Muscle of back (tissue), 11 donors: ENCODE results near the gene BRD9. TPM values are rescaled to one million over a fixed set of nuclear protein-coding genes. Genes with fewer than 3 reads are reported as not detected.
A peak's percentile ranks its signal among the peaks of the same experiment; 100 is the strongest.
"Not testable (repeated sequence)": the region's sequence is repeated elsewhere in the genome, so short reads cannot be mapped to it uniquely, and the experiment has no call there.

Experiments
- DNase-seq, 3 donors: peaks; one replicate each; pipeline versions ENCODE4 v3.0.0 to v3.0.0-alpha.2; 2013
- polyA plus RNA-seq, 10 donors: library from polyadenylated mRNA; unstranded; fragments of 120-200 nt; gene quantifications; one replicate each; pipeline ENCODE4 v1.2.1, GENCODE V29; 2013; ENCODE audit not compliant: insufficient read length in 10 of 10

The BRD9 gene
- polyA plus RNA-seq, 10 donors: 22.5 to 34.4 (median 27.5) TPM

DNA sequence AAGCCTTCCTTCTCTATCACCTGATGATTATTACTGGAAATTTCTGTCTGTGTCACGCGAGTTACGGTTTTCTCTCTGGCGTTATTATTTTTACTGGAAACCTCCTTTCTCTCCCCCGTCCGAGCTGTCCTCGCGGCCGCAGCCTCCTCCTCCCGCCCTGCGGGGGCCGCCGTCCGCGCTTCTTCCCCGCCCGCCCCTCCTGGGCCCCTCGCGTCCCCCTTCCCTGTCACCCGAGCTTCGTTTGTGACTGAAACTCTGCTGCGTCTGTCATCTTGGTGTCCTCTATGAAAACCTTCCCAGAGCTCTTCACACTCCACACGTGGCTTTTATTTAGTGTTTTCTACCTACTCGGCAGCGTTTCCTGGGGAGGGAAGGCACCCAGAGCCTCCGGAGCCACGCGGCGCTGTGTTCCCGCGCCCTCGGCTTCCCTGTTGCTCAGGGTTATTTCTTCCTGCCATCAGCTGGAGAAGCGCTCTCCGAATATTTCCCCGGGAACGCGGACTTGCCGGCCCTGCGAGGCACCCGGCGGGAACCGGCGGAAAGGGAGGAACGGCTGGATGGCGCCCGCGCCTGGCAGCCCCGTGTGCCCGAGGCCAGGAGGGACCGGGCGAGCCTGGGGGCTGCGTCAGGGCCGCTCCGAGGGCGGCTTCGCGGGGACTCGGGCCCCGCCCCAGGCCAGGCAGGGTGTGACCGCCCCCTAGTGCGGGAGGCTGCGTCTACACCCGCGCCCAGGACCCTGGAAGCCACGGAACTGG is 34.0 kb upstream of the BRD9 start:
- DNase-seq: peak in 2 of 3 donors; percentile 41 to 73

DNA sequence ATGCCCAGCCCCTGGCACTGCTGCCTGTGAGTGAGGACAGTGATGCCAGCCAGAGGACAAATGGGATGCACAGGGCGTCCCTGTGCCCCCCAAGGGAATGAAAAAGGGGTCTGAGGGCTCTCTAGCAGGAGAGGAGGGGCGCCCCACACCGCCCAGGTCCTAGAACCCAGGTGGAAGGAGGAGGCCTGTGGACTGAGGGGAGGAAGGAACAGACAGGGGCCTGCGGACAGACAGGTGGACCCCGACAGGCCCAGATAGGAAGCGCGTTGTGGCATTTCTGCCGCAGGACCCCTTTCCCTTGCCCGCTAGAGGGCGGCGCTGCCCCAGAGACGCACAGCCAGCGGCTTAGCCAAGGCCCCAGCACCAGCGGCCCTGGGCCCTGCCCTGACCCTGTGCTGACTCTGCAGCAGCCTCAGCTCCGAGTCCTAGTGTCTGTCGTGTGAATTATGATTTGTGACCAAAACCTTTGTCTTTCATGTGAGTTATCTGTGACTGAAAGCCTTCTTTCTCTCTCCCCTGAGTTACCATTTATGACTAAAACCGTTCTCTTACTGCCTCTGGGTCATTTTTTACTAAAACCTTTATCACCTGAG is 30.8 kb upstream of the BRD9 start:
- peak; percentile 52 to 85 (median 79) for DNase-seq

DNA sequence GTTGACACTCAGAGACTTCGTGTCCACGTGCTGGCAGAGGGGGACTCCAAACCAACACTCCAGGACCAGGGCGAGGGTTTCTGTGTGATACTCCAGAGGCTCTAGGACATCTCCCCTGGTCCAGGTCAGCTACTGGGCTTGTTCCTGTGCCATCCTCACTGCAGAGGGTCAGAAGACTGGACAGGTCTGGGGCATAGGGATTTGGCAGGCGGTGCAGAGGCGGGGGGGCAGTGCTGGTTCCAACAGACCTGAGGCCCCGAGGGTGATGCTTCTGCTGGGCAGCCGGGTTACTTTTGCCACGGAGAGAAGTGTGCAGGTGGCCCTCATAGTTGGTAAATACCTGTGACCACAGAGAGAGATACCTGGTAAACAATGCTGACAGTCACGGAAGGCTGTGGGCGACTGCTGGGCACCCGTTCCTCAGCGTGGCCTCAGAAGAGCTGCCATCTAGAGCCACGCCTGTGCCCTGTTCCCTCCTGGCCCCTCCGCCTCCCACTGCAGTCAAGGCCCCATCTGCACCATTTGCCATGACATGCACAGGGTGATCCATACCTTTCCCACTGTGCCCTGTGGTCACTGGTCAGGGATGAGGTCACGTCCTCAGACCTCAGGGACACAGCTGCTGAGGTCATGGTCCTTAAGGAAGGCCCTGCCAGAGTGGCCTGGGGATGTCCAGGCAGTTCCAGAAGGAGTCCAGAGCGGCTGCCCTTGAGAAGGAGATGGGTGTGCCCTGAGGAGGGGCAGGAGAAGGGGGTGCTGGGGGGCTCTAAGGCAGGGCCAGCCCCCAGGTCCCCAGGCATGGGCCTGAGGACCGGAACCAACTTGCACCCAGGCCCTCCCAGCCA is 30.1 kb upstream of the BRD9 start:
- no peak for DNase-seq

DNA sequence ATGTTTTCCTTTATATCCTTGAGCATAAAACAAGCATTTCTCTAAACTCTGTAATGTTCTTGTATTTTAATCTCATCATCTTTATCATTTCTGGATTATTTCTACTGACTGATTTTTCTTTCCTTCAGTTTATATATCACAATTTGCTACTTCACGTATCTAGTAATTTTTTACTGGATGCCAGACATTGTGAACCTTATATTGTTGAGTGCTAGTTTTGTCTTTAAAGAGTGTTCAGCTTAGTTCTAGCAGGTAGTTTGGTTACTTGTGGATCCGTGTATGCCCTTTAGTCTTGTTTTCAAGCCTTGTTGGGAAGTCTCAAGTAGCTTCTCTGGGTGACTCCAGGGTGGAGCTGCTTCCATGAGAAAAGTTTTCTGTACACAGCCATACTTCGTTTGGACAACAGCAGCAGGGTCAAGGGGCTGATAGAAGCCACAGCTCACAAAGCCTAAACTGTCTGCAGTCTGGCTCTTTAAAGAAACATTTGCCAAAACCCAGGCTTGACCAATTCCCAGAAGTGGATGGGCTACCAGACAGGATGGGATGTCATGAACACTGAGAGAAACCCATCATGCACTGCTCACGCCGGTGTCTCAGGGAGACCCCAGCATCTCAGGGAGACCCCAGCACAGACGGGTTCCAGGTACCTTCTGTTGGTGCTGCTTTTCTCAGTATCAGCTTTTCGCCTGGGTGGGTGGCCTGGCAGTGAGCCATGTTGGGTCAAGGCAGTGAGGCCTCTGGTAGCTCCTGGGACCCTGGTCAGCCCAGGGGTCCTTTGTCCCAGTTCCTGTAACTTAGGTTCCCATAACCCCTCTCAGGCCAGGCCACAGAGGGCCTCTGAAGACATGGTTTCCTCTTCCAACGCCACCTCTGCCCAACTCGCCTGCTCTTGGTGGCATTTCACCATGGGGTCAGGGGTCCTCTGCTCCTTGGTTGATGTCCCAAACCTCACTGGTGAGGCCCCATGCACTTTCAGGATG is 29.1 kb upstream of the BRD9 start:
- no peak for DNase-seq

DNA sequence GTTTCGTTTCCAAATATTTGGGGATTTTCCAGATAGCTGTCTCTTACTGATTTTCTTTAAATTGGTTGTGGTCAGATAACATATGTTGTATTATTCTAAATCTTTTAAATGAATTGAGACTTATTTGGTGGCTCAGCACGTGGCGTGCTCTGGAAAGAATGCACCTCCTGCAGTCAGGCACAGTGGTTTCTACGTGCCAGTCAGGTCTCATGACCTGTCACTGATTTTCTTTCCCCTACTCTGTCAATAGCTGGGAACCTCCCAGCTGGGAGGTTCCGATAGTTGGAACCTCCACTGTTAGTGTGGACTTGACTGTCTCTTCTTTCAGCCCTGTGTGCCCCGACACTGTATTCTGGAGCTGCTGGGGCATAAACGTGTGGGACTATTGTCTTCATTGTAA is 27.7 kb upstream of the BRD9 start:
- no peak for DNase-seq

DNA sequence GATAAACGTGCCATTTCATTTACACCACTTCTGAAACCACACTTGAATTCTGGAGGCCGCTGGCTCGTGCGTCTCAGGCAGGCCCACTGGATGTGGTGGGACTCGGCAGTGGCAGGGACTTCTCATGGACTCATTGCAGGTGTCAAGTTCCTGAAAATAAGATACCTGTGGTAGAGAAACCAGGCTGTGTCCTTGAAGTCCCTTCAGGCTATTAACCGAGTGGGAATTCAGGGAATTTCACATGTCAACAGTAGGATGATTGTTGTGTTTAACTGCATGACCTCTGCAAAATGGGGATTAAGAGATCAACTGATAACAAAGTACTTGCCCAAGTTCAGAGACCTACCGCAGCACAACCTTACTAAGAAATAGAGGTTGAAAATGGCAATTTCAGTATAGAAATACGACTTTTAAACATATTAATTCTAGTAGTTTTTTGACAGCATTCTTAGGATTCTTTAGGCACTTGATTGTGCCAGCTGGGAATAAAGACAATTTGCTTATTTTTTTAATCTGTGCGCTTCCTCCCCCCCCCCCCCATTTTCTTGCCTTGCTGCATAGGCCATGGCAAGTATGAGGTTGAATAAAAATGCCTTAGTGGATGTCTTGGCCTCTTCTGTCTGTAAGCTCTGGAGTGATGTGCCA is 26.9 kb upstream of the BRD9 start:
- DNase-seq: no peak

DNA sequence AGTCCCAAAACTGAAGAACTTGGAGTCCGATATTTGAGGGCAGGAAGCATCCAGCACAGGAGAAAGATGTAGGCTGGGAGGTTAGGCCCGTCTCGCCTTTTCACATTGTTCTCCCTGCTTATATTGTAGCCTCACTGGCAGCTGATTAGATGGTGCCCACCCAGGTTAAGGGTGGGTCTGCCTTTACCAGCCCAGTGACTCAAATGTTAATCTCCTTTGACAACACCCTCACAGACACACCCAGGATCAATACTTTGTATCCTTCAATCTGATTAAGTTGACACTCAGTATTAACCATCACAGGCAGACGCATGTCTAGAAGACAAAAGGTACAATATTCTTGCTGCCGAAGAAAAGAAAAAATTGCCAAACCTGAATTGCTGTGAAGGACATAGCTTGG is 26.1 kb upstream of the BRD9 start:
- not testable (repeated sequence) for DNase-seq

DNA sequence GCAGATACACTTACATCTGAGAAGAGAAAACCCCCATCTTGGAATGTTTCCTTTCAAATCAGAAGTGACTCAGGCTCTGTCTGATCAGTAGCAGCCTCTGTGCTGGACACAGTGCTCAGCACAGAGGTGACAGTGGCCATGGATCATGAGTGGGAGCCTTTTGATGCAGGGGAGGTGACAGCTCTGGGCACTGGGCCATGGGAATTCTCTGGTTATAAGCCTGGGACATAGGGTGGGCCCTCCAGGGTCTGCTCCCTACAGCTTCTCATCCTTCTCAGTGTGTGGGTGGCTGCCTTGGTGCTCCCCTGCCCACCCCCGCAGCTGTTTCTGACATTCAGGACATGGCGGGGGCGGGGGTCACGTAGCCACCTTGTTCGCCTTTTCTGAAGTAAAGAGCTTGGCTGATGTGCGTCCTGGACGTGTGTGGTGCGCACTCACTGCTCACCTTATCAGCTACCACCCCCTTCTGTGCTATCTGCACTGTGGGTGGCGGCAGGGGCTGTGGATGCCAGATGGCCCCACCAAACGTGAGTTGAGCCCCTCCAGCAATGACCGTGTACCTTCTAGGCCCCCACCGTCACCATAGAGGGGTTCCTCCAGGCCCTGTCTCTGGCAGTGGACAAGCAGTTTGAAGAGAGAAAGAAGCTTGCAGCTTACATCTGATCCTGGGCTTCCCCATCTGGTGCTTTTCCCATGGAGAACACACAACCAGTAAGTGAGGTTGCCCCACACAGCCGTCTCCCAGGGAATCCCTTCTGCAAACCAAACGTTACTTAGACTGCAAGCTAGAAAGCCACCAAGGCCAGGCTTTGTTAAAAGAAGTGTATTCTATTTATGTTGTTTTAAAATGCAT is 24.1 kb upstream of the BRD9 start:
- DNase-seq: no peak

DNA sequence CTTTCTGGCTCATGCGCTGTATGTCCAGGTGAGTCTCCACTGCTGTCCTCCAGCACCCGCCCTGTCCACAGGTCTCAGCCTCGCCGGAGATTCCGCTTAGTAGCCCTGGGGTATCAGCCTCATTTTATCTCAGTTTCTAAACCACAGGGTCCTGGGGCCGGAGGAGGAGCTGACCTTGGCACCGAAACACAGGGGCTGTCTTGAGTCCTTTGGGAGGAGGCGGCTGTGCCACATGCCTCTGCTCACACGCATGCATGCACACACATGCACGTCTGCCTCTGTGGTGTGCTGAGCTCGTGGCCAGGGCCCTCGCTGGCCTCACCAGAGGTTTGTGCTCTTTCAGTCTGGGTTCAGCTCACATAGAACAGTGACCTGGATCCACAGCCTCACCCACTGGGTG is 23.3 kb upstream of the BRD9 start:
- no peak for DNase-seq

DNA sequence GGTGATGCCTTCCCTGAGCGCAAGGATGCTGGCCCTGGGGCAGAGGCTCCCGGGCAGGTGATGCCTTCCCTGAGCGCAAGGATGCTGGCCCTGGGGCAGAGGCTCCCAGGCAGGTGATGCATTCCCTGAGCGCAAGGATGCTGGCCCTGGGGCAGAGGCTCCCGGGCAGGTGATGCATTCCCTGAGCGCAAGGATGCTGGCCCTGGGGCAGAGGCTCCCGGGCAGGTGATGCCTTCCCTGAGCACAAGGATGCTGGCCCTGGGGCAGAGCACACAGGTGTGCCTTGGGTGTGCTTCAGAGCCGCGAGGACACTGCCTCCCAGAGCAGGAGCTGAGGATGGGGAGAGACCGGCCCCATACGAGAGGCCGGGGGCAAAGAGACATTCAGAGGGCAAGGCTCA is 22.7 kb upstream of the BRD9 start:
- DNase-seq: not testable (repeated sequence)

DNA sequence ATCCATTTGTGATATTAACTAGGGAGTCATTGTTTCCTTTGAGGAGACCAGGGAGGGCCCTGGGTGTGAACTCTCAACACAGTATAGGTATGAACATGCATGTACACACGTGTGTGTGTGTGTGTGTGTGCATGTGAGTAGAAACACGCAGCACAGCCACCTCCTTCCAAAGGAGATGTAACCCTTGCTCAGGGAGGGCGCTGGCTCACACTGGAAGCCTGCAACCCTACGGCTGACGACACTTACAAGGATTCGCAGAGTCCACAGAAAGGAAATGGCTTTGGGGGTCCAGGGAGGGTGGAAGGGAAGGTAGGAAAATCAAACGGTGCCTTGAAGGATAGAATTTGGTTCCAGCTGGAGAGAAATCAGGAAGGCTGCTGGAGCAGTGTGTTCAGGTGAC is 22.0 kb upstream of the BRD9 start:
- no peak for DNase-seq

DNA sequence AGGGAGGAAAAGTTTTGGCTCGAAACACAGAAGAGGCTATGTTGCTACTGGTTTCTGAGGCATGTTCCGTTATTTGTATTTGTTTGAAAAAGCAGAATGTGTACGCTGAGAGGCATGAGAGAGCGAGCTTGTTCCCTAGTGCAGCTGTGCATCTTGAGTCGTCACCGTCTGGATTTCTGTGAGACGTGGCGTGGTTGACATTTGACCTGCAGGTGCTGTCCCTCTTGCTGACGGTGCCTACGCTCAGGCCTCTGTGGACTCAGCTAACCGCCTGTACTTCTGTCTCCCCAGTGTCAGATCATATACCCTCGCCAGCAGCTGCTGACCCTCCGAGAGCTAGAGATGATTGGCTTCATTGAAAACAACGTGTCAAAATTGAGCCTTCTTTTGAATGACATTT is 21.6 kb upstream of the BRD9 start:
- no peak for DNase-seq

DNA sequence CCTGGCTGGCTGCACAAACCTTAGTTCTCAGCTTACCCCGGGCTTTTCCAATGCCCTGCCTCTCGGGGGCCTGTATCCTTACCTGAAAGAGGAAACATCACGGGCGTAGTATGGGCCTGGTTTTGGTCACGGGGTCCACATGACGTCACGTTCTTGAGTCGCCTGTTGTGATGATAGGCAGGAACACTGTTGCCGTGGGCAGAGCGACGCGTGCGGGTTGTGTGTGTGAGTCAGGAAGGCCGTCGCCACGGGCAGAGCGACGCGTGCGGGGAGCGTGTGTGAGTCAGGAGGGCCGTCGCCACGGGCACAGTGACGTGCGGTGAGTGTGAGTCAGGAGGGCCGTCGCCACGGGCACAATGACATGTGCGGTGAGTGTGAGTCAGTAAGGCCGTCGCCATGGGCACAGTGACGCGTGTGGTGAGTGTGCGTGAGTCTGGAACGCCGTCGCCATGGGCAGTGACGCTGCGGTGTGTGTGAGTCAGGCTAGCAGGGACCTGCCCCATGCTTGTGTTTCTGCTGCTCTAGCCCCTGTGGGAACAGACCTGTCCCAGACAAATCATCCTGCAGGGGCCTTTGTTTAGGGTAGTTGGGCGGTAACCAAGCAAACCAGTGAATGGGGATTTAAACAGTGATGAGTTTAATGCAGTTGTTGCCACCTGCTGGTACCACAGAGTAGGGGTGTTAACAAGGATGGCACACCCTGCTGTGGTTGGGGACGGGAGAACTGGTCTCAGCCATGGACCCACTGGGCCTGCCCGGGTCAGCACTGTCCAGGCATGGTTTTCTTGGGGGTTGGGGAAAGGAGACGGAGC is 19.9 kb upstream of the BRD9 start:
- DNase-seq: peak in 1 of 3 donors; percentile 63

DNA sequence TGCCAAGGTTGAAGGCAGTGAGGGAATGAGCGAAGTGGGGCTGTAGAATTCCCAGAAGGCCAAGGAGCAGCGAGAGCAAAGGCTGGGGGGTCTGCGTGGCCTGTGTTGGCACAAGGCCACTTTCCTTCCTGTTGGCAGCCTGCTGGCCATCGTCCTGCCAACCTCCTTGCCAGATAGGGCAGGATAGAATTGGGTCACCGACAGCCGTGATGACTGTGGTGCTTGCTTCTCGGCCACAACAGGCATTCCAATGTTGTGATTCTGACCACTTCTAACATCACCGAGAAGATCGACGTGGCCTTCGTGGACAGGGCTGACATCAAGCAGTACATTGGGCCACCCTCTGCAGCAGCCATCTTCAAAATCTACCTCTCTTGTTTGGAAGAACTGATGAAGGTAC is 19.0 kb upstream of the BRD9 start:
- no peak for DNase-seq

DNA sequence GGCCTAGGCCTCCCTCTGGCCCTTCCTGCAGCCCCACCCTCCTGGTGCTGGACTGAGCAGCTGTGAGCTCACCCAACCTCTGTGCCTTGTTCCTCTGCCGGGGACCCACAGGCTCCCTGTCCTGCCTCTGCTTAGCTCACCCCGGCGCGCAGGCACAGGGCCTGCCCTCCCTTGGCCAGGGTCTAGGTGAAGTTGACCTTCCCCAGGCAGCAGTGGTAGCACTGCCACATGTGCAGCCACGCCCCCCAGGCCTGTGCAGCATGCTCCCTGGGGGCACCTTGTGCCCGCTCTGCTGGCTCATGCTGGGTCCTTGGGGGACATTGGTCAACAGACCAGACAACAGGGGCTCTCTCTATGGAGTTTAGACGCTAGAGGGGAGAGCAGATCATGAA is 18.2 kb upstream of the BRD9 start:
- no peak for DNase-seq

DNA sequence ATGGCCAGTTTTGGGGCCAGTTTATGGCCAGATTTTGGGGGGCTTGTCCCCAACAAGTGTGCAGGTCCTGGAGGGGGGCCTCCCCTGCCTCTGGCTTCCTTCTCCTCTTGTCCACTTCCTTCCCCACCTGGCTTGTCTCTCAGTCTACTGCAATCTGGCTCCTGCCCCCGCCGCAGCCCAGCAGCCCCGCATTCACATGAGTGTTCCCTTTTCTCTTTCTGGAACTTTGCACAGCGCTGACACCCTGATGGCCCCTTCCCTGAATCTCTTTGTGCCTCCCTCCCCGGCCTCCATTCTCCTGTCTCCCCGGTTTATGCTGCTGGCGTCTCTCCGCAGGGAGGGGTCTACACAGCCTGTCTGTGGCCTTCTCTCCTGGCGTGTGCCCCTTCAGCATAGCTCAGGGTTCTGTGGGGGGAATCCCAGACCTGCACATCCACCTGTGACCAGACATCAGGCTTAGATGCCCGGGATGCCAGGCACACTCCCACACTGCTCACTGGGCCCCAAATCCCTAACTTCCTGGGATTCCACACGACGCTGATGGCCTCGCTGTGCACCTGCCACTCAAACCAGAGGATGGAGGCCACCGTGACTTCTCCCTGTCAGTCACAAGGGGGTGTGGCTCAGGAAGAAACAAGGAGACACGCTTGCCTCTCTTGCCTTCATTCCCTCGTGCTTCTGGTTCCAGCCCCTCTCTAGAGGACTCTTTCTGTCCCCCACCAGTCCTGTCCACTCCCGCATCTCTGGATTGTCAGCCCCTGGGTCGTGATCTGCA is 17.6 kb upstream of the BRD9 start:
- no peak for DNase-seq

DNA sequence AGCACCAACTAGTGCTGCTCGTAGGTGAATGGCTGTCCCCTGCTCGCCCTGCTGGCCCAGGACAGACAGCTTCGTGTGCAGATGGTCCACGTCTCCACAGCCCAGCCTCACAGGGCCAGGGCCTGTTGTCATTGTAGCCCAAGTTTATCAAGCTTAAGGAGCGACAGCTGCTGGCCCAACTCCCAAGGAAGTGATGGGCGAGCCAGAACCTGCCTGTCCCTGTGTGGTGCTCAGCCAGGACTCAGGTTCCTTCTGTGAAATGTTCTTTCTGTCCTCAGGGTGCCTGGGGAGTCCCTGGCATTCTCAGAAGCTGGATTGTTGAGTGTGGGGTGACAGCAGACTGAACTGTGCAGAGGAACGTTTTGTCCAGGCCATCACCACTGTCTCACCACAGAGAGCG is 16.5 kb upstream of the BRD9 start:
- DNase-seq: no peak

DNA sequence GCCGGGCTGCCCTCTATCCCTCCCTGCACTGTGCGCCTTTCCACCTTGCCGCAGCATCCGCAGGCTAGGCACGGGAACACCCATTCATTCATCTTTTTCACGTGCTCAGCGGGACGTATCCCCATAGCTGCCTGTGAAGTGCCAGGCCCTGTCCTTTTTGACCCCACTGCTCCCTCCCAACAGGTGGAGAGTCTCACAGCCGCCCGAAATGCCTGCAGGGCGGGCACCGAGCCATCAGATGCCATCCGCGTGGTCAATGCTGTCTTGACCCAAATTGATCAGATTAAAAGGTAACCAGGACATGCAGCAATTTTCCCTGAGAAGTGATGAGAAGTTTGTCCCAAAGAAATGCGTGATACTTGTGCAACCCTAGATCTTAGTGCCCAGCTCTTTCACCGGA is 15.6 kb upstream of the BRD9 start:
- DNase-seq: no peak
